HG02571 (cell line): ENCODE results near the gene LRCH2.

Source experiments
- ATAC-seq: cut with Tn5 transposase; IDR thresholded peaks from one replicate; pipeline ENCODE4 v1.9.1; 2021; ENCODE audit warnings: mild to moderate bottlenecking, moderate library complexity; ENCODE audit not compliant: unreplicated experiment

LRCH2 gene

GRCh38 chrX:115068896-115069295 is 165.0 kb downstream of the LRCH2 start:
- no peak for ATAC-seq

- no peak for ATAC-seq
Observed at GRCh38 chrX:115067812-115068211, 166.1 kb downstream of the LRCH2 start.

- ATAC-seq: no peak
Observed at GRCh38 chrX:115065304-115065703, 168.6 kb downstream of the LRCH2 start.
